Measurements from ENCODE around the gene HES1. TPM values are rescaled to one million over a fixed set of nuclear protein-coding genes. Genes with fewer than 3 reads are reported as not detected.

The HES1 gene
- total and polyA plus RNA-seq, 2 donors: 13.3 to 19.7 TPM

DNA sequence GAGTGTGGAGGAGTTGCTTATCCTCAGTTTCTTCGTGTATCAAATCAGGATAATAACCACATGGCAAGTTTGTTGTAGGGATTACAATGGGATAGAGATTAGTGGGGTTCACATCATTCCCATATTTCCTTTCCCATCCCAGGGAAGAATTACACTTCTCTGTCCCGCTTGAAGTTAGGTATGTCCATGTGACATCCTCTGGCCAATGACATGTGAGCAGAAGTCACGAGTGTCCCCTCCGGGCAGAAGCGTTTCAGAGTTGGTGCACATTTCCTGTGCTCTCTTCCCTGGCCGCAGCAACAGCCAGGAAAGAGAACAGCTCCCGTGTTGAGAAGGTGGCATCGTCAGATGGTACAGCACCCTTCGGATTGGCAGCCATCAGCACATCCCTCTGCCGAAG is 36.7 kb upstream of the HES1 start:
- WGBS: 80% methylated on average over 10 of the region's 10 CpGs
- Histone ChIP-seq H3K27me3 (ENCODE audit: control insufficient read depth in 2 of 2, insufficient read depth in 1 of 2, low read length in 1 of 2) (peaks cover 0 to 2% of the 10 kb centered on the region in 2 donors), H3K4me3 (ENCODE audit: low read length in 2 of 2) (no peak overlapping the region), H3K36me3 (ENCODE audit: control insufficient read depth in 2 of 2, insufficient read depth in 2 of 2, low read length in 1 of 2) (no peaks in the 10 kb centered on the region), H3K27ac (ENCODE audit: low read depth in 1 of 2, low read length in 1 of 2) (no peak overlapping the region), H3K9me3 (ENCODE audit: control insufficient read depth in 2 of 2, insufficient read depth in 1 of 2, low read length in 1 of 2) (peaks cover 0 to 4% of the 10 kb centered on the region in 2 donors), H3K4me1 (ENCODE audit: control insufficient read depth in 2 of 2, insufficient read depth in 2 of 2, low read length in 2 of 2) (peaks cover 0 to 52% of the 10 kb centered on the region in 2 donors)
- DNase-seq (ENCODE audit: low read depth in 6 of 9, low spot score in 9 of 9): no peak

DNA sequence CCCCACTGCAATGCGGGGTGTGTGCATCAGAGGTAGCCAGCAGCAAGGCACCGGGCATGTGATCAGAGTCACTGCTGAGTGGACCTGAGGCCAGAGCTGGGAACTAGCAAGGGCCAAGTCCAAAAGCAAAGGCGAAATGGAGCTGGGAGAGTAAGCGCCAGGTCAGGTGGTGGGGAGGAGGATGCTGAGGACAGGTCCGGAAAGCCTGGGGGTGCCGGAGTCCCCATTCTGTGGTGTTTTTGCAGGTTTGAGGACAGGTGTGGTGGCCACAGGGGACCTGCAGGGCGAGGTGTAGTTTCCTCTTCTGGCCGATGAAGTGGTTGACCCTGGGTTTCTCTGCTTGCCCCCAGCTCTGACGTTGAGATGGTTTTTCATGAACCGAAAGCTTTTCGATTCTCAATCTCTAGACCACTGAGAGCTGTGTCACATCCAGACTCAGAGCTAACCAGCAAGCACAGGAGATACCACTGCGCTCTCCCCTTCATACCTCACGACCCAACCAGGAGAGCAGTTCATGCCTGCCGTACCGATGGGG is 35.0 kb upstream of the HES1 start:
- no peaks in the 10 kb centered on the region for H3K36me3 ChIP-seq (ENCODE audit: control insufficient read depth in 2 of 2, insufficient read depth in 2 of 2, low read length in 1 of 2)
- H3K27ac ChIP-seq (ENCODE audit: low read depth in 1 of 2, low read length in 1 of 2): no peak overlapping the region
- H3K4me3 ChIP-seq (ENCODE audit: low read length in 2 of 2): no peak overlapping the region
- no peak for DNase-seq (ENCODE audit: low read depth in 6 of 9, low spot score in 9 of 9)
- whole genome bisulfite sequencing: 93% methylated on average over 15 of the region's 15 CpGs
- peaks cover 0 to 5% of the 10 kb centered on the region in 2 donors for H3K9me3 ChIP-seq (ENCODE audit: control insufficient read depth in 2 of 2, insufficient read depth in 1 of 2, low read length in 1 of 2)
- H3K4me1 ChIP-seq (ENCODE audit: control insufficient read depth in 2 of 2, insufficient read depth in 2 of 2, low read length in 2 of 2): peaks cover 0 to 48% of the 10 kb centered on the region in 2 donors
- H3K27me3 ChIP-seq (ENCODE audit: control insufficient read depth in 2 of 2, insufficient read depth in 1 of 2, low read length in 1 of 2): peaks cover 0 to 2% of the 10 kb centered on the region in 2 donors

DNA sequence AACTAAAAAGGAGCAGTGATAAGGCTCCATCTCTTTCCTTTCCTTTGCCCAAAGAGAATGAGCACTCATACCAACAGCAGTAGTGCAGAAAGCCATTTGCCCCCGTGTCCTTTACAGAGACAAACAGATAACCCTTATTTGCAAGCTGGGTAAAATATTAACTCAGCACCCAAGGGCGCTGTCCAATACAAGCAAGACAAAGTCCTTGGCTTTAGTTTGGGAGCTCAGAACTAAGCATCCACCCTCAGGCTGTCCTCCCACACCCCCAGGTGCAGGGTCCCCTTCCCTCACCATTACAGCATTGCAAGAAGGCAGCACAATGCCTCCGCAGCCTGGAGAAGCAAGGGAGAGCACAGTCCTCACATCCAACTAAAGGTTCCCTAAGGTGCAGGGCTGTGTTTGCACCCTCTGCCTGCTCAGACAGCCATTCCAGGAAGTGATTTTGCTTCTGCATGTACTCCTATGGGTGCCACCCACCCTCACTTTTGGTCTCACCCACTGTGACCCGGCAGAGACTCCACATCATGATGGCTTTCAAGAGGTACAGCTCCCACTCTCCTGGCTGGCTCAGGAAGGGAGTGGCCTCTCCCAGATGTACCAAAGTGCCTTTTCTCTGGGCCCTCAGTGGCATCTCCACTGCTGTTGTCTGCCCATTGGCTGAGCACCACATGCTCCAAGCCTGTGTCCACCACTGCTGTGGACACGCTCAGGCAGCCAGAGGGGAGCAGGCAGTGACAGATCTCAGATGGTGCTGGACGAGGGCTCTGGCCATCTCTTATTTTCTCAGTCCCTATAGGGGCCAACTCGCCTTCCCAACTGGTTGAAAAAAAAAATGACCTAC is 34.1 kb upstream of the HES1 start:
- H3K27me3 ChIP-seq (ENCODE audit: control insufficient read depth in 2 of 2, insufficient read depth in 1 of 2, low read length in 1 of 2): peaks cover 0 to 2% of the 10 kb centered on the region in 2 donors
- H3K27ac ChIP-seq (ENCODE audit: low read depth in 1 of 2, low read length in 1 of 2): no peak overlapping the region
- 96% methylated on average over 7 of the region's 7 CpGs for WGBS
- no peak overlapping the region for H3K4me3 ChIP-seq (ENCODE audit: low read length in 2 of 2)
- H3K36me3 ChIP-seq (ENCODE audit: control insufficient read depth in 2 of 2, insufficient read depth in 2 of 2, low read length in 1 of 2): no peaks in the 10 kb centered on the region
- peaks cover 0 to 48% of the 10 kb centered on the region in 2 donors for H3K4me1 ChIP-seq (ENCODE audit: control insufficient read depth in 2 of 2, insufficient read depth in 2 of 2, low read length in 2 of 2)
- no peak for DNase-seq (ENCODE audit: low read depth in 6 of 9, low spot score in 9 of 9)
- H3K9me3 ChIP-seq (ENCODE audit: control insufficient read depth in 2 of 2, insufficient read depth in 1 of 2, low read length in 1 of 2): peaks cover 0 to 5% of the 10 kb centered on the region in 2 donors

DNA sequence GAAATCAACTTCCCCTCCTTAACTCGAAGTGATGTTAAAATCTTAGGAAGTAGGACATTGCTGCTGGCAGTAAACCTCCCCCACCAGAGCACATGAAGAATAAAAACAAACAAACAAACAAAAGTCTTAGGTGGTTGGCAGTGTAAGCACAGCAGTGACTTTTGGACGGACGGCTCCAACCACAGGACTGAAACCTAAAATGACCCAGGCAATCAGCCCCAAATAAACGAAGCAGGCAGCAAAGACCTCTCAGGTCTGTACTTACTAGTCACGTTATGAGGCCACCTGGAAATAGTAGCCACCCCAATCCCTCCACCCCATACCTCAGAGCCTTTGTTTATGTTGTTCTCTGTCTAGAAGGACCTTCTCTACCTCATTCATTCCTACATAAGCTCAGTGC is 33.5 kb upstream of the HES1 start:
- Histone ChIP-seq H3K27me3 (ENCODE audit: control insufficient read depth in 2 of 2, insufficient read depth in 1 of 2, low read length in 1 of 2) (peaks cover 0 to 2% of the 10 kb centered on the region in 2 donors), H3K4me3 (ENCODE audit: low read length in 2 of 2) (no peak overlapping the region), H3K27ac (ENCODE audit: low read depth in 1 of 2, low read length in 1 of 2) (no peak overlapping the region), H3K36me3 (ENCODE audit: control insufficient read depth in 2 of 2, insufficient read depth in 2 of 2, low read length in 1 of 2) (no peaks in the 10 kb centered on the region), H3K9me3 (ENCODE audit: control insufficient read depth in 2 of 2, insufficient read depth in 1 of 2, low read length in 1 of 2) (peaks cover 0 to 5% of the 10 kb centered on the region in 2 donors), H3K4me1 (ENCODE audit: control insufficient read depth in 2 of 2, insufficient read depth in 2 of 2, low read length in 2 of 2) (peaks cover 0 to 44% of the 10 kb centered on the region in 2 donors)
- DNase-seq (ENCODE audit: low read depth in 6 of 9, low spot score in 9 of 9): no peak
- 89% methylated on average over 5 of the region's 5 CpGs for WGBS

DNA sequence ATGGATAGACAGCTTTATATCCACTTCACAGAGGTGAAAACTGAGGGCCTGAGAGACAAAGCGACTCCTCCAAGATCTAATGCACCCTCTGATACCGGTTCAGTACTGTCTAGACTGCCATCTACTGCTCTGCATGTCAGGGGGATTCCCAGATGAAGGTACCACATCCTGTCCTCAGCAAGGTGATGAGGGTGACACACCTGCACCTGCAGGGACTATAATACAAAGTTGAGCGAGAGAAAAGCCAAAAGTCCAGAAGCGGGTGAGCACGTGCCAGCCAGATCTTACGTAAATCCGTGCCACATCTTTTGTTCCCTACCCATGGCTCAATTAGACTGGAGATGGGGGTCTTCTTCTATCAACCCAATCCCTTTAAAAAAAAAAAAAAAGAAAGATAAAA is 32.4 kb upstream of the HES1 start:
- WGBS: 84% methylated on average over 7 of the region's 7 CpGs

DNA sequence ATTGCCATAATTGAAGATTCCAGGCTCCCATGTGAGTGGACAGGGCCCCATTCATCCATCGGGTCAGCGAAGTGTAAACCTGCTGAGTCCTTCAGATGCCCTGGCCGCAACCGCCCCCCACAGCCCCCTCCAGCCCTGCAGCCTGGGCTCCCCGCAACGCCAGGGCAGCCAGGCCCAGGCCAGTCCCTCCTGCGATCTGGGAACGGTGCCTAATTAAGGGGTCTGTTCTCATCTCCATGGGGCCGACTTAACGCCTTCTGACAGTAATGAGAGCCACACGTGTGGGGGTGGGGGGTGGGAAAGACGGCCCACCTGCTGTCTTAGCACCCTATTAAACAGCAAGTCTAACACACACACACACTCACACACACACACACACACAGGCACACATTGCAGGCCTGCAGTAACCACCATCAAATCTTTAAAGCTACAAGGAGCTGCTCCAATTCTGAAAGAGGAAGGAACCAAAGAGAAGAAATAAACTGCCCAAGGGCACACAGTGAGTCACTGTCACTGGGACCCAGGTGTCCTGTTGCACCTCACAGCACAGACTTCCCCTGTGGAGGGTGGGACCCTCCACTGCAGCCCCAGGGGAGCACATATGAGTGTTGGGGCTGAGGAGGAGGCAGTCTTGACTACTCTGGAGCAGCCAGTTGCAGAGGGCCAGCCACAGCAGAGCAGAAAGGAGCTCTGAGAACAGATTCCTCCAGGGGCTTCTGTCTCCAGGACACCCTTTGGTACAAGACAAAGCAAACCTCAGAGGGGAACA is 31.8 kb upstream of the HES1 start:
- Histone ChIP-seq H3K36me3 (ENCODE audit: control insufficient read depth in 2 of 2, insufficient read depth in 2 of 2, low read length in 1 of 2) (no peaks in the 10 kb centered on the region), H3K27ac (ENCODE audit: low read depth in 1 of 2, low read length in 1 of 2) (no peak overlapping the region), H3K9me3 (ENCODE audit: control insufficient read depth in 2 of 2, insufficient read depth in 1 of 2, low read length in 1 of 2) (peaks cover 0 to 5% of the 10 kb centered on the region in 2 donors), H3K4me3 (ENCODE audit: low read length in 2 of 2) (no peak overlapping the region), H3K27me3 (ENCODE audit: control insufficient read depth in 2 of 2, insufficient read depth in 1 of 2, low read length in 1 of 2) (peaks cover 0 to 2% of the 10 kb centered on the region in 2 donors), H3K4me1 (ENCODE audit: control insufficient read depth in 2 of 2, insufficient read depth in 2 of 2, low read length in 2 of 2) (peaks cover 0 to 28% of the 10 kb centered on the region in 2 donors)
- WGBS: 61% methylated on average over 12 of the region's 12 CpGs
- peak in 1 of 9 donors; percentile 27 for DNase-seq (ENCODE audit: low read depth in 6 of 9, low spot score in 9 of 9)

More for the DNA sequence above, 32.4 kb upstream of the HES1 start:
- DNase-seq (ENCODE audit: low read depth in 6 of 9, low spot score in 9 of 9): peak in 3 of 9 donors; percentile 26 to 62 (median 37)
- peaks cover 0 to 34% of the 10 kb centered on the region in 2 donors for H3K4me1 ChIP-seq (ENCODE audit: control insufficient read depth in 2 of 2, insufficient read depth in 2 of 2, low read length in 2 of 2)
- peaks cover 0 to 2% of the 10 kb centered on the region in 2 donors for H3K27me3 ChIP-seq (ENCODE audit: control insufficient read depth in 2 of 2, insufficient read depth in 1 of 2, low read length in 1 of 2)
- H3K27ac ChIP-seq (ENCODE audit: low read depth in 1 of 2, low read length in 1 of 2): no peak overlapping the region
- H3K4me3 ChIP-seq (ENCODE audit: low read length in 2 of 2): no peak overlapping the region
- no peaks in the 10 kb centered on the region for H3K36me3 ChIP-seq (ENCODE audit: control insufficient read depth in 2 of 2, insufficient read depth in 2 of 2, low read length in 1 of 2)
- H3K9me3 ChIP-seq (ENCODE audit: control insufficient read depth in 2 of 2, insufficient read depth in 1 of 2, low read length in 1 of 2): peaks cover 0 to 5% of the 10 kb centered on the region in 2 donors

DNA sequence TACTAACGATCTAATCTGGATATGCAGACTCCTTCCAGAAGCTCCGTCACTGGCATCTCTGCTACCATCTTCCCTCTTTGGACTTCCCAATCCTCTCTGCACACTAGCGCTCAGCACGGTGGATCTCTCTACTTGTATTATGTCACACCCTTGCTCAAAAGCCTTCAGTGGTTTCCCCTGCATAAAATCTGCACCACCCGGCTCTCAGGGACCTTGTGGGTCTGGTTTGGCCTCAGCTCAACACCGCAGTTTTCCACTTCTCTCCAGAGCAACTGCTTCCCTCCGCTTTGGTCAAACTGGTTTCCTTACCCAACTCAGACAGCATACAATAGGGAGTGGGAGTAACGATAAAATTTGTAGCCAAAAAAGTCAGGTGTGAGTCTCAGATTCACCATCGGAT is 30.7 kb upstream of the HES1 start:
- no peaks in the 10 kb centered on the region for H3K36me3 ChIP-seq (ENCODE audit: control insufficient read depth in 2 of 2, insufficient read depth in 2 of 2, low read length in 1 of 2)
- DNase-seq (ENCODE audit: low read depth in 6 of 9, low spot score in 9 of 9): no peak
- H3K4me1 ChIP-seq (ENCODE audit: control insufficient read depth in 2 of 2, insufficient read depth in 2 of 2, low read length in 2 of 2): peaks cover 0 to 24% of the 10 kb centered on the region in 2 donors
- WGBS: 94% methylated on average over 9 of the region's 9 CpGs
- no peak overlapping the region for H3K27ac ChIP-seq (ENCODE audit: low read depth in 1 of 2, low read length in 1 of 2)
- H3K9me3 ChIP-seq (ENCODE audit: control insufficient read depth in 2 of 2, insufficient read depth in 1 of 2, low read length in 1 of 2): peaks cover 0 to 5% of the 10 kb centered on the region in 2 donors
- H3K4me3 ChIP-seq (ENCODE audit: low read length in 2 of 2): no peak overlapping the region
- peaks cover 0 to 2% of the 10 kb centered on the region in 2 donors for H3K27me3 ChIP-seq (ENCODE audit: control insufficient read depth in 2 of 2, insufficient read depth in 1 of 2, low read length in 1 of 2)

DNA sequence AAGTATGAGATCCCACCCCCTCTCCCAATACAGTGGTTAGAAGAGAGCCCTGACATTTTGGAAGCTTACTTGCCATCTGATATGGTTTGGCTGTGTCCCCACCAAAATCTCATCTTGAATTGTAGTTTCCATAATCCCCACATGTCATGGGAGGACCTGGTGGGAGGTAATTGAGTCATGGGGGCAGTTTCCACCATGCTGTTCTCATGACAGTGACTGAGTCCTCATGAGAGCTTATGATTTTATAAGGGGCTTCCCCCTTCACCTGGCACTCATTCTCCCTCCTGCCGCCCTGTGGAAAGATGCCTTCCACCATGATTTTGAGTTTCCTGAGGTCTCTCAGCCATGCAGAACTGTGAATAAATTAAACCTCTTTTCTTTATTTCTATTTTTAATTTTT is 28.8 kb upstream of the HES1 start:
- DNase-seq (ENCODE audit: low read depth in 6 of 9, low spot score in 9 of 9): no peak
- WGBS: 92% methylated on average over 1 of the region's 1 CpG
- peaks cover 0 to 5% of the 10 kb centered on the region in 2 donors for H3K9me3 ChIP-seq (ENCODE audit: control insufficient read depth in 2 of 2, insufficient read depth in 1 of 2, low read length in 1 of 2)

More for the DNA sequence above, 28.8 kb upstream of the HES1 start:
- H3K4me1 ChIP-seq (ENCODE audit: control insufficient read depth in 2 of 2, insufficient read depth in 2 of 2, low read length in 2 of 2): peaks cover 0 to 16% of the 10 kb centered on the region in 2 donors
- H3K27me3 ChIP-seq (ENCODE audit: control insufficient read depth in 2 of 2, insufficient read depth in 1 of 2, low read length in 1 of 2): no peaks in the 10 kb centered on the region
- no peaks in the 10 kb centered on the region for H3K36me3 ChIP-seq (ENCODE audit: control insufficient read depth in 2 of 2, insufficient read depth in 2 of 2, low read length in 1 of 2)
- H3K27ac ChIP-seq (ENCODE audit: low read depth in 1 of 2, low read length in 1 of 2): no peak overlapping the region
- no peak overlapping the region for H3K4me3 ChIP-seq (ENCODE audit: low read length in 2 of 2)
